GM18867 (cell line): ENCODE data around the gene SEH1L.

ENCODE experiments used
- ATAC-seq: cut with Tn5 transposase; IDR thresholded peaks from one replicate; pipeline ENCODE4 v1.9.1; 2021; ENCODE audit warnings: mild to moderate bottlenecking, moderate library complexity; ENCODE audit not compliant: unreplicated experiment

SEH1L gene

DNA sequence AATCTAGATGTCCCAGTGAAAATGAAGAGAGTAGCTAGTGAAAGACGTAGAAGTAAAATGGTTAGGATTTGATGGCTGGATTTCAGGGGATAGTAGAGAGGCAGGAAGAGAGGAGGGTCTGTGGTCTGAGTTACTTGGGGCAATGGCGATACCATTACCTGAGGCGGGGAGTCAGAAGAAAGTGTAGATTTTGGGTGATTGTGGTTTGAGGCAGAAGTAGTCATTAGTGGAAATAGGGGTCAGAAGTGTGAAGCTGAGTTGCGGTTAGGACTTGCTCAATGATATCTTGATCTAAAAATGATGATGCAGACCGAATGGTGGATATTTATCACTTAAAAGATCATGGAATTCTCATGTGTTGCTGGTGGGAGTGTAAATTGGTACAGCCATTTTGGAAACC, 84.4 kb downstream of the SEH1L start:
- ATAC-seq, result no peak

DNA sequence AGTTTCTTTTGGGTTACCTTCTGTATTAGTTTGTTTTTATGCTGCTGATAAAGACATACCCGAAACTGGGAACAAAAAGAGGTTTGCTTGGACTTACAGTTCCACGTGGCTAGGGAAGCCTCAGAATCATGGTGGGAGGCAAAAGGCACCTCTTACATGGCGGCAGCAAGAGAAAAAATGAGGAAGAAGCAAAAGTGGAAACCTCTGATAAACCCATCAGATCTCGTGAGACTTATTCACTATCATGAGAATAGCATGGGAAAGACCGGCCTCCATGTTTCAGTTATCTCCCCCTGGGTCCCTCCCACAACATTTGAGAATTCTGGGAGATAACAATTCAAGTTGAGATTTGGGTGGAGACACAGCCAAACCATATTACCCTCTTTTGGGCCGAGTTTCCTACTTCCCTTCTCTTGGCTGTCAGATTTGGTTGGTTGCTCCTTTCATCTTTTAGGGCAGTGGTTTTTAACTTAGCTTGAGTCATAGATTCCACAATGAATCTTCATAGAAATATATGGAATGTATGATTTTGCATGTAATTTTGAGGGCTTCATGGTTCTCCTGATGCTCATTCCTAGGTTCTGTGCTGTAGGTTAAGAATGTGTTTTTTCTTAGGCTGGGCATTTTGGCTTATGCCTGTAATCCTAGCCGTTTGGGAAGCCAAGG, 87.6 kb downstream of the SEH1L start:
- no peak for ATAC-seq

DNA sequence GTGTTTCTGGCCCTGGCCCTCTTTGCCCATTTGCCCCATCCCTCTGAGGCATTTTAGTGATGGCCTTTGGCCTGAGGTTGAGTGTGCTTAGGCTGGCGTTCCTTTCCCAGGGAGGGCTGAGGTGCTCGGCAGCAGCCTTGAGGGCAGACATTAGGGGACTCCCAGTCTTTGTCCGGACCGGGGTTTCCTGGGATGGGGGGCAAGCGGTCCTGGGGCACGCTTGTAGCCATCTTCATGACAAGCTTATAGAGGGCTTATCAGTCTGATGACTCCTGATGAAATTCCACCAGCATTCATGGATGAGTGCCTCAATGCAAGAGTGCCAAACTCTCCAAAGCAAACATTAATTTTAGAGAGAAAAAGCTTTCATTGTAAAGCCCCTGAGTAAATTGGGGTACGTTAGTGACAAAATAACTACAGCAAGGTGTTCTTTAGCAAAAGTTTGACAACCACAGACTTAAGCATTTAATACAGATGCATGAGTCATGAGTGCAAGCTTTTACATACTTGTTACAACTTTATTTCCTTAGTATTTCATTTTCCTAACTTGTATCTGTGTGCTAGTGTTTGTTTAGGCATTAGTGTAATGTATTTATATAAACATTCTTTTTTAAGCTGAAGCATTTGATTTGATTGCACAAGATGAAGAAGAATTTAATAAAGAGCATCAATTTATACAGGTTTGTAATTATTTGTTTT, 89.0 kb downstream of the SEH1L start:
- ATAC-seq, result no peak
